Neural cell (in vitro differentiated cells): Measurements from ENCODE around the gene MRPS10. TPM values are rescaled to one million over a fixed set of nuclear protein-coding genes. Genes with fewer than 3 reads are reported as not detected.

Experiments used
- H2AFZ ChIP-seq: fragments of 200-600, 300-800 bp; sonication (generic), shearing (Covaris generic); 2 replicates; pipeline ENCODE4 v1.6.0; 2014; ENCODE audit warnings: low read depth, mild to moderate bottlenecking, antibody characterized with exemption, low read length, moderate library complexity
- H3F3A ChIP-seq: fragments of 200-600 bp; shearing (Covaris generic); 2 replicates; pipeline ENCODE4 v1.6.1; 2016; ENCODE audit warnings: mild to moderate bottlenecking, moderate library complexity, mixed read lengths, antibody characterized with exemption, low read length; ENCODE audit not compliant: insufficient read depth, poor library complexity, severe bottlenecking
- H3K27ac ChIP-seq: fragments of 200-600, 300-800 bp; sonication (generic), shearing (Covaris generic); 2 replicates; pipeline ENCODE4 v1.5.1; 2014; ENCODE audit warnings: mild to moderate bottlenecking, low read length, moderate library complexity
- H3K27me3 ChIP-seq: fragments of 300-800, 200-600 bp; sonication (generic), shearing (Covaris generic); 2 replicates; pipeline ENCODE4 v1.6.0; 2014; ENCODE audit warnings: mild to moderate bottlenecking, low read depth, low read length, moderate library complexity; ENCODE audit not compliant: insufficient read depth
- H3K36me3 ChIP-seq: fragments of 300-800, 200-600 bp; sonication (generic), shearing (Covaris generic); 2 replicates; pipeline ENCODE4 v1.5.1; 2014; ENCODE audit warnings: mild to moderate bottlenecking, antibody characterized with exemption, low read length, moderate library complexity; ENCODE audit not compliant: insufficient read depth
- H3K4me2 ChIP-seq: fragments of 300-800, 200-600 bp; sonication (generic), shearing (Covaris generic); 2 replicates; pipeline ENCODE4 v1.6.0; 2014; ENCODE audit warnings: mild to moderate bottlenecking, low read length
- H3K4me3 ChIP-seq: fragments of 300-800, 200-600 bp; sonication (generic), shearing (Covaris generic); 2 replicates; pipeline ENCODE4 v1.5.1; 2014; ENCODE audit warnings: mild to moderate bottlenecking, low read length, moderate library complexity
- H3K79me2 ChIP-seq: fragments of 200-600 bp; shearing (Covaris generic); replicated peaks from 2 replicates; pipeline ENCODE4 v1.6.0; 2014; ENCODE audit warnings: mild to moderate bottlenecking, low read length, moderate library complexity; ENCODE audit not compliant: insufficient read depth
- H3K9ac ChIP-seq: fragments of 300-800, 200-600 bp; sonication (generic), shearing (Covaris generic); 2 replicates; pipeline ENCODE4 v1.6.1; 2016; ENCODE audit warnings: mild to moderate bottlenecking, low read length, mixed read lengths
- H3K9me2 ChIP-seq: fragments of 200-600 bp; shearing (Covaris generic); 2 replicates; pipeline ENCODE4 v1.6.1; 2016; ENCODE audit warnings: mild to moderate bottlenecking, low read length, mixed read lengths; ENCODE audit not compliant: insufficient read depth
- H3K9me3 ChIP-seq: fragments of 200-600, 300-800 bp; sonication (generic), shearing (Covaris generic); 2 replicates; pipeline ENCODE4 v1.6.1; 2016; ENCODE audit warnings: mild to moderate bottlenecking, mixed run types, low read length, moderate library complexity, mixed read lengths
- H4K20me1 ChIP-seq: fragments of 200-600 bp; shearing (Covaris generic); 2 replicates; pipeline ENCODE4 v1.6.1; 2016; ENCODE audit warnings: mild to moderate bottlenecking, mixed run types; ENCODE audit not compliant: insufficient read depth
- EZH2 ChIP-seq: fragments of 200-600, 300-800 bp; shearing (Covaris generic), sonication (generic); IDR thresholded peaks from 2 replicates; pipeline ENCODE4 v1.6.1; 2014; ENCODE audit warnings: antibody characterized with exemption, low read length, borderline replicate concordance, mild to moderate bottlenecking; ENCODE audit not compliant: insufficient read depth, poor library complexity, severe bottlenecking
- SMC3 ChIP-seq: fragments of 450-650 bp; conservative IDR thresholded peaks from 2 replicates; pipeline ENCODE4 v1.6.1; 2014; ENCODE audit warnings: antibody characterized with exemption, mild to moderate bottlenecking, moderate library complexity; ENCODE audit not compliant: poor library complexity
- TAF1 ChIP-seq: IDR thresholded peaks from 2 replicates; pipeline ENCODE4 v1.6.1; 2012; ENCODE audit warnings: low read depth
- polyA plus RNA-seq: library from polyadenylated mRNA; depleted of rRNA; stranded (reverse); fragments of >200 nt; gene quantifications from 2 replicates; pipeline ENCODE4 v1.2.3, GENCODE V29; 2014
- TF ChIP-seq, protein P1 (sequence below): IDR thresholded peaks from 2 replicates; pipeline ENCODE4 v1.6.1; 2012; ENCODE audit warnings: borderline replicate concordance

The MRPS10 gene
- polyA plus RNA-seq, 1 donor from 2014 or later, result 37.4 TPM

- H3K27ac ChIP-seq, result no peak overlapping the region
- no peaks in the 10 kb centered on the region for H3K9me2 ChIP-seq
- no peaks in the 10 kb centered on the region for H3K79me2 ChIP-seq
Measured at GRCh38 chr6:42251500-42251899, 33.8 kb upstream of the MRPS10 start.

DNA sequence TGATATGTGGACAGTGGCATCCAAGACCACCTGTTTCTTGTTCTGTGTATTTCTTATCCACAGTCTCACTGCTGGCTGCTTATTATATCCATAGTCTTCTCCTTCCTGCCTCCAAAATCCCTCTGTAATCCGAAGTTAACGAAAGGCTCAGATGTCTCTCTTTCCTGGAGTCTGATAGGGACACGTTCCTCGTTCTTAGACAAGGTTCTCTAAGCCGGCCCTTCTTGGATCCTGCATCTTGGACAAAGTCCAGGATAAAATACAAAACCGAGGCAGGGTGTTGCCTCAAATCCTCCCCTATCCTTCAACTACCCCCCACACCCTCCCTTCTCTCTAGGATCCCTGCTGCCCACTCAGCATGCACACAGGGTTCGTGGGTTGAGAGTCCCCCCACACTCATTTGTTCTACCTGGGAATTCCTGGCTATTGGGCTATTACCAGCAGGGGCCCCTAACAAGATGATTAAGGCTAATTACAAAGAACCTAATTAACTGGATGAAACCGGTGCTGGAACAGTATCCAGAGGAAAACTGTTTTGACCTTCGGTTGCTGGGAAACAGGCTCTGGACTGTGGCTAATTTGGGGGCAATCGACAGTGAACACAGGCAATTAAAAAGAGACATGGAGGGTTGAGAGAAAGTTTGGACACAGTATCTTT, 32.7 kb upstream of the MRPS10 start:
- H3K9me2 ChIP-seq, result no peaks in the 10 kb centered on the region
- H2AFZ ChIP-seq, result no peak overlapping the region
- no peak overlapping the region for H3K9ac ChIP-seq
- H3K9me3 ChIP-seq, result no peaks in the 10 kb centered on the region
- peaks cover 6% of the 10 kb centered on the region for H3K36me3 ChIP-seq
- no peak overlapping the region for H3K4me3 ChIP-seq
- no peak overlapping the region for H3K4me2 ChIP-seq
- no peaks in the 10 kb centered on the region for H3K27me3 ChIP-seq
- H3F3A ChIP-seq, result no peaks in the 10 kb centered on the region
- H3K79me2 ChIP-seq, result no peaks in the 10 kb centered on the region
- no peak overlapping the region for H3K27ac ChIP-seq
- TF ChIP-seq, protein P1, sequence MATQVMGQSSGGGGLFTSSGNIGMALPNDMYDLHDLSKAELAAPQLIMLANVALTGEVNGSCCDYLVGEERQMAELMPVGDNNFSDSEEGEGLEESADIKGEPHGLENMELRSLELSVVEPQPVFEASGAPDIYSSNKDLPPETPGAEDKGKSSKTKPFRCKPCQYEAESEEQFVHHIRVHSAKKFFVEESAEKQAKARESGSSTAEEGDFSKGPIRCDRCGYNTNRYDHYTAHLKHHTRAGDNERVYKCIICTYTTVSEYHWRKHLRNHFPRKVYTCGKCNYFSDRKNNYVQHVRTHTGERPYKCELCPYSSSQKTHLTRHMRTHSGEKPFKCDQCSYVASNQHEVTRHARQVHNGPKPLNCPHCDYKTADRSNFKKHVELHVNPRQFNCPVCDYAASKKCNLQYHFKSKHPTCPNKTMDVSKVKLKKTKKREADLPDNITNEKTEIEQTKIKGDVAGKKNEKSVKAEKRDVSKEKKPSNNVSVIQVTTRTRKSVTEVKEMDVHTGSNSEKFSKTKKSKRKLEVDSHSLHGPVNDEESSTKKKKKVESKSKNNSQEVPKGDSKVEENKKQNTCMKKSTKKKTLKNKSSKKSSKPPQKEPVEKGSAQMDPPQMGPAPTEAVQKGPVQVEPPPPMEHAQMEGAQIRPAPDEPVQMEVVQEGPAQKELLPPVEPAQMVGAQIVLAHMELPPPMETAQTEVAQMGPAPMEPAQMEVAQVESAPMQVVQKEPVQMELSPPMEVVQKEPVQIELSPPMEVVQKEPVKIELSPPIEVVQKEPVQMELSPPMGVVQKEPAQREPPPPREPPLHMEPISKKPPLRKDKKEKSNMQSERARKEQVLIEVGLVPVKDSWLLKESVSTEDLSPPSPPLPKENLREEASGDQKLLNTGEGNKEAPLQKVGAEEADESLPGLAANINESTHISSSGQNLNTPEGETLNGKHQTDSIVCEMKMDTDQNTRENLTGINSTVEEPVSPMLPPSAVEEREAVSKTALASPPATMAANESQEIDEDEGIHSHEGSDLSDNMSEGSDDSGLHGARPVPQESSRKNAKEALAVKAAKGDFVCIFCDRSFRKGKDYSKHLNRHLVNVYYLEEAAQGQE, result no peak
- no peaks in the 10 kb centered on the region for H4K20me1 ChIP-seq

More at GRCh38 chr6:42251500-42251899, 33.8 kb upstream of the MRPS10 start:
- Histone ChIP-seq H3F3A (no peaks in the 10 kb centered on the region), H3K9ac (no peak overlapping the region), H3K36me3 (peaks cover 6% of the 10 kb centered on the region), H3K27me3 (no peaks in the 10 kb centered on the region), H3K4me2 (no peak overlapping the region), H3K9me3 (no peaks in the 10 kb centered on the region), H4K20me1 (no peaks in the 10 kb centered on the region), H2AFZ (no peak overlapping the region), H3K4me3 (no peak overlapping the region)
- TF ChIP-seq SMC3, result no peak
- TF ChIP-seq EZH2, result no peak
- TF ChIP-seq, protein P1, result no peak

DNA sequence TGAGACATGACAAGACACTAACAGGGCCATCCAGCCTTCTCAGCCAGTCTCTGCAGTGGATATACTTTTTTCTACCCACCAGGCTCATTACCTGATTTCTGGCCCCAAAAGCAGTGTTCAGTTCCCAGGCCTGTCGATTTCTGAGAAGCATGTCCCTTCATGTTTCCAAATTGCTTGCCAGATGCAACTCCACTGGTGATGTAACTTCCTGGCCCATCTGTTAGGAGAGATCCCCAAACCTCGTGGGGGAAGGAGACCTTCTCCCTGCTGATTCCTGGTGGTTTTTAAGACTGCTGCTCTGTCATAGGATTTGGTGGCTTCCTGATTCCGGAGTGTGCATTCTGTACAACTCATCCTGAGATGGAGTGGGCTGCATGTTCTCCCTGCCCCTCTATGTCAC, 31.6 kb upstream of the MRPS10 start:
- Histone ChIP-seq H3K9me2 (no peaks in the 10 kb centered on the region), H3K36me3 (peaks cover 12% of the 10 kb centered on the region), H3K9me3 (no peaks in the 10 kb centered on the region)

More for the DNA sequence above, 31.6 kb upstream of the MRPS10 start:
- Histone ChIP-seq H3K27ac (no peak overlapping the region), H3K79me2 (no peaks in the 10 kb centered on the region), H3K9ac (no peak overlapping the region), H4K20me1 (no peaks in the 10 kb centered on the region), H3K27me3 (no peaks in the 10 kb centered on the region), H3K4me3 (no peak overlapping the region), H3K4me2 (no peak overlapping the region), H2AFZ (no peak overlapping the region), H3F3A (no peaks in the 10 kb centered on the region)
- TF ChIP-seq TAF1, result no peak
